OCI-LY3 (cell line): Measurements from ENCODE around the gene KLF12.

ENCODE experiments used
- H2AFZ ChIP-seq: fragments of 200-600, 300-600 bp; shearing (Covaris generic); 2 replicates; pipeline ENCODE4 v1.6.0; 2014; ENCODE audit warnings: antibody characterized with exemption, low read depth, low read length
- H3K27ac ChIP-seq: fragments of 200-600, 300-600 bp; sonication (generic); 2 replicates; pipeline ENCODE4 v1.5.1; 2014; ENCODE audit warnings: mild to moderate bottlenecking, low read length, moderate library complexity, mixed read lengths
- H3K27me3 ChIP-seq: fragments of 200-600, 300-600 bp; sonication (generic); 2 replicates; pipeline ENCODE4 v1.6.1; 2014; ENCODE audit warnings: low read depth, low read length, mixed read lengths
- H3K36me3 ChIP-seq: fragments of 200-600, 300-600 bp; sonication (generic); replicated peaks from 2 replicates; pipeline ENCODE3; 2014; ENCODE audit warnings: low read depth, low read length, mixed read lengths
- H3K4me1 ChIP-seq: fragments of 300-600, 200-600 bp; sonication (generic); 2 replicates; pipeline ENCODE4 v1.6.1; 2014; ENCODE audit warnings: low read length, mixed read lengths
- H3K4me2 ChIP-seq: fragments of 200-600, 300-600 bp; sonication (generic); 2 replicates; pipeline ENCODE4 v1.6.1; 2014; ENCODE audit warnings: low read length, mixed read lengths
- H3K4me3 ChIP-seq: fragments of 300-600, 200-600 bp; sonication (generic); 2 replicates; pipeline ENCODE4 v1.5.1; 2014; ENCODE audit warnings: antibody characterized with exemption, mild to moderate bottlenecking, low read length, moderate library complexity
- H3K79me2 ChIP-seq: fragments of 300-600, 200-600 bp; shearing (Covaris generic); 2 replicates; pipeline ENCODE4 v1.6.1; 2014; ENCODE audit warnings: mild to moderate bottlenecking, low read length, mixed read lengths
- H3K9ac ChIP-seq: fragments of 300-600, 200-600 bp; shearing (Covaris generic); 2 replicates; pipeline ENCODE4 v1.6.0; 2014; ENCODE audit warnings: mild to moderate bottlenecking, low read length, moderate library complexity
- H3K9me3 ChIP-seq: fragments of 200-600, 300-600 bp; shearing (Covaris generic); 2 replicates; pipeline ENCODE4 v1.6.1; 2014; ENCODE audit warnings: low read length, mixed read lengths; ENCODE audit not compliant: insufficient read depth
- H4K20me1 ChIP-seq: fragments of 200-600, 300-600 bp; sonication (generic); 2 replicates; pipeline ENCODE4 v1.6.1; 2016; ENCODE audit warnings: low read length, mixed read lengths; ENCODE audit not compliant: insufficient read depth
- EZH2phosphoT487 ChIP-seq: fragments of 200-600 bp; shearing (Covaris generic); IDR thresholded peaks from 2 replicates; pipeline ENCODE4 v1.6.1; 2018; ENCODE audit warnings: antibody characterized with exemption, mixed run types, low read depth
- TF ChIP-seq, protein P1 (sequence below): fragments of 200-600, 300-600 bp; sonication (generic); IDR thresholded peaks from 2 replicates; pipeline ENCODE4 v1.5.1; 2014; ENCODE audit warnings: antibody characterized with exemption, low read length, low read depth

KLF12 gene

DNA sequence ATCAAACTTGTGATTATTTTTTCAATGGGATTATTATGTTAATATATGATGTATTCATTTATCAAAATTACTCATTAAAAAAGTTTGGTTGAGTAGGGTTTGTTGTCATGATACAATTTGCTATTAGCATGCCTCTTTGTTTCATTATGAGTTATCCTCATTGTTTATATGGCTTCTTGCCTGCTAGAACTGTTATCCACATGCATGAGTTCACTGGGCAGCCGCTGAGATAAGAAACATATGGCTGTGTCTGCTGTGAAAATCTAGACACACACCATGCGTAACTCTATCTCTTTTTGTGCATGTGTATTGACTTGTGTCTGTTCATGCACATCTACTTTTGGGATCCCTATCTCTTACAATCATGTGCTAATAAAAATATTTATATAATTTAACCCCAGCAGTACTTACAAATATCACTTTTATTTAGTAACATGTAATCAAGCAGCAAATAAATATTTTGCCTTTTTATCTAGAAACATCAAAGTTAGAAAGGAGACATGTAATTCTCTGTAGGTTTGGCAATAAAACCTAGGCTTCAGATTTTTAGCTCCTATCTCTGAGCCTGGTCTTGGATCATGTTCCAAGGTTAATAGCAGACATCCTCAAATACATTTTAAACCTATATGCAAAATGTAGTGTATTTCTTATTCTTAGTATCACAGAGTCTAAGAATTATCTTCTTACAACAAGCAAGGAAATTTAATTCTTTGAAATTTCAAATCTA lies 11.2 kb upstream of the KLF12 start:
- no peak overlapping the region for H3K9ac ChIP-seq
- H4K20me1 ChIP-seq, result no peaks in the 10 kb centered on the region
- H3K4me1 ChIP-seq, result no peaks in the 10 kb centered on the region
- H3K27ac ChIP-seq, result no peak overlapping the region
- TF ChIP-seq EZH2phosphoT487, result no peak
- TF ChIP-seq, protein P1, sequence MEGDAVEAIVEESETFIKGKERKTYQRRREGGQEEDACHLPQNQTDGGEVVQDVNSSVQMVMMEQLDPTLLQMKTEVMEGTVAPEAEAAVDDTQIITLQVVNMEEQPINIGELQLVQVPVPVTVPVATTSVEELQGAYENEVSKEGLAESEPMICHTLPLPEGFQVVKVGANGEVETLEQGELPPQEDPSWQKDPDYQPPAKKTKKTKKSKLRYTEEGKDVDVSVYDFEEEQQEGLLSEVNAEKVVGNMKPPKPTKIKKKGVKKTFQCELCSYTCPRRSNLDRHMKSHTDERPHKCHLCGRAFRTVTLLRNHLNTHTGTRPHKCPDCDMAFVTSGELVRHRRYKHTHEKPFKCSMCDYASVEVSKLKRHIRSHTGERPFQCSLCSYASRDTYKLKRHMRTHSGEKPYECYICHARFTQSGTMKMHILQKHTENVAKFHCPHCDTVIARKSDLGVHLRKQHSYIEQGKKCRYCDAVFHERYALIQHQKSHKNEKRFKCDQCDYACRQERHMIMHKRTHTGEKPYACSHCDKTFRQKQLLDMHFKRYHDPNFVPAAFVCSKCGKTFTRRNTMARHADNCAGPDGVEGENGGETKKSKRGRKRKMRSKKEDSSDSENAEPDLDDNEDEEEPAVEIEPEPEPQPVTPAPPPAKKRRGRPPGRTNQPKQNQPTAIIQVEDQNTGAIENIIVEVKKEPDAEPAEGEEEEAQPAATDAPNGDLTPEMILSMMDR, result no peak
- H3K4me3 ChIP-seq, result no peak overlapping the region
- no peaks in the 10 kb centered on the region for H3K27me3 ChIP-seq
- no peaks in the 10 kb centered on the region for H3K9me3 ChIP-seq
- no peaks in the 10 kb centered on the region for H3K79me2 ChIP-seq
- H3K36me3 ChIP-seq, result no peaks in the 10 kb centered on the region
- no peak overlapping the region for H3K4me2 ChIP-seq
- no peak overlapping the region for H2AFZ ChIP-seq

DNA sequence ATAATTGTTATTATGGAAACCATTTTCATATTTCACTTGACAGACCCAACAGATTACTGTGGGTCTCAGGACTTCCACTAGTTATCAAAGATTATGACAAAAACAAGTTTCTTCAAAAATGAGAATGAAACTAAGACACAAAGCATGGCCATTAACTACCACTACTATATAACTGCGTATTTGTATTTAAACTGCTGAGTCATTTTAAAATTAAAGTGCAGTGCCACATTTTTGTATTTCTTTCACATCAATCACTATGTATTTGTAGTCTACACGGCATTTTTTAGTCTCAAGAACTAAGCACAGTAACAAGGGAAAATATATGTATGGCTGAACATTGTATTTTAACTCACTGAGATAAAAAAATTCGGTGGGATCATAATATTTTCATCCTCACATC lies 10.1 kb upstream of the KLF12 start:
- no peaks in the 10 kb centered on the region for H3K36me3 ChIP-seq
- no peak for TF ChIP-seq EZH2phosphoT487
- TF ChIP-seq, protein P1, result no peak

DNA sequence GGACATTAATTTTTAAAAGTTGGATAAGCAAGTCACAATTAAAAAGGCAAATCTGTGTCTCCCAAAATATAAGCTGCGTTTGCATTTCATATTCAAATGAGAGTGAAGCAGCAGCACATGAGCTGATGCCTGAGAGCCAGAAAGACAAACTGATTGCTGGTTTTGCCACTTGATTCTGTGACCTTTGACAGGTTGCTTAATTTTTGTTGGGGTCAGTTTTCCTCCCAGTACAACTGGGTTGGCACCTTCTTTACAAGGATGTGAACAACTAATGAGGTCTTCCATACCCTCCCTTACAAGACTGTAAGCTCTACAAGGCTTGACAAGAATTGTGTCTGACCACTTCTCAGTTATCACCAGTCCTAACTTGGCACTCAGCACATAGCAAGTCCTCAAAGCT lies 8.1 kb upstream of the KLF12 start:
- Histone ChIP-seq H3K36me3 (no peaks in the 10 kb centered on the region), H3K27me3 (no peaks in the 10 kb centered on the region), H3K9me3 (no peaks in the 10 kb centered on the region), H3K4me3 (no peak overlapping the region), H3K79me2 (no peaks in the 10 kb centered on the region), H3K4me2 (no peak overlapping the region), H3K4me1 (no peaks in the 10 kb centered on the region), H2AFZ (no peak overlapping the region), H3K27ac (no peak overlapping the region), H3K9ac (no peak overlapping the region), H4K20me1 (no peaks in the 10 kb centered on the region)
- TF ChIP-seq, protein P1, result no peak

More for the DNA sequence above, 10.1 kb upstream of the KLF12 start:
- Histone ChIP-seq H4K20me1 (no peaks in the 10 kb centered on the region), H3K4me2 (no peak overlapping the region), H3K27ac (no peak overlapping the region), H2AFZ (no peak overlapping the region), H3K27me3 (no peaks in the 10 kb centered on the region), H3K9me3 (no peaks in the 10 kb centered on the region), H3K9ac (no peak overlapping the region), H3K4me1 (no peaks in the 10 kb centered on the region), H3K4me3 (no peak overlapping the region), H3K79me2 (no peaks in the 10 kb centered on the region)

DNA sequence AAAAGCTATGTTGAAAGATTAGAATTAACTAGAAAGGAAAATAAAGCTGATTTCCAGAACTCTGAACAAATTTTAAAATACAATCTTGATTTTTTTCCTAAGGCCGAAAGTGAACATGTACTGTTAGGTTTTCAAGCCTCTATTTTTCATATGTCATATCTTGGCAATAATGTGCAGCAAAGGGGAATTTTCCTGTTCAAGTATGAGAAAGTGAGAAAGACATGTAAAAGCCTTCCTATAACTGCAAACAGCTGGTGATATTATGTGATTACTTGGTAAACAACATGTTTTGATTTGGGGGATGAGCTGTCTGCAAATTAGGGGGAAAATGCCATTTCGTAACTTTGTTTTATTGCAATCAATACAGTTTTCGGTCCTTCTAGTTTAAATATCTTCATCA lies 4.0 kb upstream of the KLF12 start:
- Histone ChIP-seq H3K27me3 (no peaks in the 10 kb centered on the region), H3K27ac (no peak overlapping the region), H3K4me1 (peaks cover 6% of the 10 kb centered on the region), H3K4me2 (no peak overlapping the region), H3K36me3 (no peaks in the 10 kb centered on the region), H2AFZ (no peak overlapping the region), H3K79me2 (peaks cover 5% of the 10 kb centered on the region), H4K20me1 (no peaks in the 10 kb centered on the region), H3K4me3 (no peak overlapping the region), H3K9me3 (no peaks in the 10 kb centered on the region), H3K9ac (no peak overlapping the region)
- no peak for TF ChIP-seq EZH2phosphoT487
